Fibroblast of the aortic adventitia (primary cell): Measurements from ENCODE around the gene POLH. TPM values are rescaled to one million over a fixed set of nuclear protein-coding genes. Genes with fewer than 3 reads are reported as not detected.
"Not testable (repeated sequence)": the region's sequence is repeated elsewhere in the genome, so short reads cannot be mapped to it uniquely, and the experiment has no call there.

Source experiments
- DNase-seq: peaks from one replicate; pipeline ENCODE4 v3.0.0-alpha.2; 2010; ENCODE audit warnings: low read depth
- H3K4me3 ChIP-seq: 2 replicates; pipeline ENCODE4 v1.5.1; 2011; ENCODE audit warnings: low read depth, mild to moderate bottlenecking, control low read depth, low read length, moderate library complexity
- total RNA-seq: library from RNA; depleted of rRNA; stranded (reverse); fragments of >200 nt; gene quantifications from 2 replicates; pipeline ENCODE4 v1.2.3, GENCODE V29; 2012; ENCODE audit warnings: low replicate concordance
- TF ChIP-seq, protein P1 (sequence below): IDR thresholded peaks from 2 replicates; pipeline ENCODE4 v1.5.1; 2011; ENCODE audit warnings: mild to moderate bottlenecking, low read length, control low read depth, inconsistent platforms; ENCODE audit not compliant: insufficient read depth

Gene POLH
- total RNA-seq, 1 donor, result 30.6 TPM

DNA sequence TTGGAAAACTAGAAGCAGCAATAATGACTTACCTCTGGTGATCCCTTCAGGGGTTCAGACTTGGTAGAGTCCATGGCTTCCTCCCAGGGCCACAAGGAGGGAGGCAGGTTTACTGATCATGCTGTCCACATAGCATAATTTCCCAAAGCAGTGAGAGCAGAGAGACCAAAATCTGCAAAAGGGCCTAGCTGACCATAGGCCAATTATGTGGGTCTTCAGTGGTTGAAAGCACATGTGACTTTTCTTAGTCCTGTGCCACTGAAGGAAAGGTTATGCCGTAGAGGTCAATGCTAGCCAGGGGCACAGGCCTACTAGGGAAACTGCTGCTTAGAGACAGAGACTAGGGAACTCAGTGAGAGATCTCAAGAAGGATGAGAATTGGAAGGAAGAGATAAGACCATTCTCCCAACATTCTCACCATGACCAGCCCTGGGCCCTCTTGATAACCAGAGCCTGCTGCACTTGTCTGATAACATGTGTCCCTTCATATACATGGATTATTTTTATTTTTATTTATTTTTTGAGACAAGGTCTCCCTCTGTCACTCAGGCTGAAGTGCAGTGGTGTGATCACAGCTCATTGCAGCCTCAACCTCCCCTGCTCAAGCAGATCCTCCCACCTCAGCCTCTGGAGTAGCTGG, 55.1 kb downstream of the POLH start:
- DNase-seq, result no peak
- TF ChIP-seq, protein P1, sequence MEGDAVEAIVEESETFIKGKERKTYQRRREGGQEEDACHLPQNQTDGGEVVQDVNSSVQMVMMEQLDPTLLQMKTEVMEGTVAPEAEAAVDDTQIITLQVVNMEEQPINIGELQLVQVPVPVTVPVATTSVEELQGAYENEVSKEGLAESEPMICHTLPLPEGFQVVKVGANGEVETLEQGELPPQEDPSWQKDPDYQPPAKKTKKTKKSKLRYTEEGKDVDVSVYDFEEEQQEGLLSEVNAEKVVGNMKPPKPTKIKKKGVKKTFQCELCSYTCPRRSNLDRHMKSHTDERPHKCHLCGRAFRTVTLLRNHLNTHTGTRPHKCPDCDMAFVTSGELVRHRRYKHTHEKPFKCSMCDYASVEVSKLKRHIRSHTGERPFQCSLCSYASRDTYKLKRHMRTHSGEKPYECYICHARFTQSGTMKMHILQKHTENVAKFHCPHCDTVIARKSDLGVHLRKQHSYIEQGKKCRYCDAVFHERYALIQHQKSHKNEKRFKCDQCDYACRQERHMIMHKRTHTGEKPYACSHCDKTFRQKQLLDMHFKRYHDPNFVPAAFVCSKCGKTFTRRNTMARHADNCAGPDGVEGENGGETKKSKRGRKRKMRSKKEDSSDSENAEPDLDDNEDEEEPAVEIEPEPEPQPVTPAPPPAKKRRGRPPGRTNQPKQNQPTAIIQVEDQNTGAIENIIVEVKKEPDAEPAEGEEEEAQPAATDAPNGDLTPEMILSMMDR, result no peak
- no peak overlapping the region for H3K4me3 ChIP-seq

DNA sequence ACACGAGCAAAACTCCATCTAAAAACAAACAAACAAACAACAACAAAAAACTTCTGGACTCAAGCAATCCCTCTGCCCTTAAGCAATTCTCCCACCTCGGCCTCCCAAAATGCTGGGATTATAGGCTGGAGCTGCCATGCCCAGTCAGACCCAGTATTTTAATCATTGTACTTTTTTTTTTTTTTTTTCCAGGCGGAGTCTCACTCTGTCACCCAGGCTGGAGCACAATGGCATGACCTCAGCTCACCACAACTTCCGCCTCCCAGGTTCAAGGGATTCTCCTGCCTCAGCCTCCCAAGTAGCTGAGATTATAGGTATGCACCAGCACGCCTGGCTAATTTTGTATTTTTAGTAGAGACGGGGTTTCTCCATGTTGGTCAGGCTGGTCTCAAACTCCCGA, 57.0 kb downstream of the POLH start:
- DNase-seq, result not testable (repeated sequence)

DNA sequence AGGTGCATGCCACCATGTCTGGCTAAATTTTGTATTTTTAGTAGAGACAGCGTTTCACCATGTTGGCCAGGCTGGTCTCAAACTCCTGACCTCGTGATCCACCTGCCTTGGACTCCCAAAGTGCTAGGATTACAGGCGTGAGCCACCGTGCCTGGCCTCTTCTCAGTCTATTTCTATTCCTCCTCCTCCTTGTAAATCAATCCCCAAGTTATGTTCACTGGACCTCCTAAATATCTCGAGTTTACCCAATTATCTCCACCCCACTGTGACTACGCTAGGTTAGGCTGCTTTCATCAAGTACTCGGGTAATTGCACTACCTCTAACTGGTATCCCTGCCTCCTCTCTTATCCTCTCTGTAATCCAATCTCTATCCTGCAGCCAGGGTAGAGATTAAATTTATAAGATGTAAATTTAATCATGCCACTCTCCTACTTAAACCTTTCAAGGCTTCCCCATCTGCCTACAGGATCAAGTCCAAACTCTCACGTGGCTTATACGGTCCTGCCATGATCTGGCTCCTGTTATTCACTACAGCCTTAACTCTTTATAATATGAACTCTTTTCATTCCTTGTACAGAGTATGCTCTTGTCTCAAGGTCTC, 58.8 kb downstream of the POLH start:
- TF ChIP-seq, protein P1, result no peak
- no peak for DNase-seq
- no peak overlapping the region for H3K4me3 ChIP-seq

More for the DNA sequence above, 57.0 kb downstream of the POLH start:
- H3K4me3 ChIP-seq, result not testable (repeated sequence)

DNA sequence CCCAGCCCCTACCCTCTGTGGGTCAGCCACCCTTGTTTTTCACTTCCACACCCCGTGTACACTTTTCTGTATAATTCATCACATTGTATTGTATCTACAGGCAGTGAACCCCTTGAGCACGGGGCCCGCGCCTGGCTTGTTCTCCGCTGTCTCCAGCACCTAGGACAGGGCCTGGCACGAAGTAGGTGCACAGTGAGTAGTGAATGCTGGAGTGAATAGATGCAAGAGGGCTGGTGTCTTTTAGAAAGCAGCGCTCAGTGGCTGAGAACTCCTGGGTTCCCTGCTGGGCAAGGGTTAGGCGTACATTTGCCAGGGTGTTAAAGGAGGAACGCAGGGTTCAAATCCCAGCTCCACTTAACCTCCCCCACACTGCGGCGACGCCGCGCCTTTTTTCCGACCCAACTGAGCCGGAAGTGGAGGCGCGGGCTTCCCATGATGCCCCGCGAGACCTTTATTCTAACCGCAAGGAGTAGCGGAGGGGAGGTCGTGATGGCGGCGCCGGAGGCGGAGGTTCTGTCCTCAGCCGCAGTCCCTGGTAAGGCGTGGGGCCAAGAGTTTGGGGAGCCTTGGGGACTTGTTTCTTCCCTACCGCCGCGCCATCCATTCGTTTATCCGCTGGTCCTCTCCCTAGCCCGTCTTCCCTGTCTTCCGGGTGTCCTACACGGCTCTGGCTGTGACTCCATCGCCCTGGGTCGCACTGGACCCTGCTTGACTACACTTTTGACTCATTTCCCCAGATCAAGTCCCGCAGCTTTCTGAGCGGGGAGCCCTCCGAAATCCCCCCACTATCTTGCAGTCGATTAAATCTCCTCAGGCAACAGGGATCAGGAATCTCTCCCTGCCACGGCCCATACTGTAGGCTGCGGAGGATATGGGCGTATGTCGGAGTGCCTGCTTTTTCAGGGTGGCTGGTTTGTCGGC, 59.7 kb downstream of the POLH start, which contains the start of gene MAD2L1BP:
MAD2L1BP (plus strand) TSS at position 454 of the 921 bp plus-strand sequence; CDS start at position 490, 36 bp downstream.
- H3K4me3 ChIP-seq, result peak within 1 kb of the TSS; percentile 97
- DNase-seq, result peak; percentile 60
- TF ChIP-seq, protein P1, result no peak

DNA sequence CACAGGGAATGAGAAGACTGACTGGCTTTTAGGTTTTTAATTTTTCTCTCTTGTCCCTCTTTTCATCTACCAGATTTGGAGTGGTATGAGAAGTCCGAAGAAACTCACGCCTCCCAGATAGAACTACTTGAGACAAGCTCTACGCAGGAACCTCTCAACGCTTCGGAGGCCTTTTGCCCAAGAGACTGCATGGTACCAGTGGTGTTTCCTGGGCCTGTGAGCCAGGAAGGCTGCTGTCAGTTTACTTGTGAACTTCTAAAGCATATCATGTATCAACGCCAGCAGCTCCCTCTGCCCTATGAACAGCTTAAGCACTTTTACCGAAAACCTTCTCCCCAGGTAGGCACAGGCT, 60.3 kb downstream of the POLH start:
- TF ChIP-seq, protein P1, result no peak
- peak overlapping the region; percentile 97 for H3K4me3 ChIP-seq
- peak; percentile 27 for DNase-seq

DNA sequence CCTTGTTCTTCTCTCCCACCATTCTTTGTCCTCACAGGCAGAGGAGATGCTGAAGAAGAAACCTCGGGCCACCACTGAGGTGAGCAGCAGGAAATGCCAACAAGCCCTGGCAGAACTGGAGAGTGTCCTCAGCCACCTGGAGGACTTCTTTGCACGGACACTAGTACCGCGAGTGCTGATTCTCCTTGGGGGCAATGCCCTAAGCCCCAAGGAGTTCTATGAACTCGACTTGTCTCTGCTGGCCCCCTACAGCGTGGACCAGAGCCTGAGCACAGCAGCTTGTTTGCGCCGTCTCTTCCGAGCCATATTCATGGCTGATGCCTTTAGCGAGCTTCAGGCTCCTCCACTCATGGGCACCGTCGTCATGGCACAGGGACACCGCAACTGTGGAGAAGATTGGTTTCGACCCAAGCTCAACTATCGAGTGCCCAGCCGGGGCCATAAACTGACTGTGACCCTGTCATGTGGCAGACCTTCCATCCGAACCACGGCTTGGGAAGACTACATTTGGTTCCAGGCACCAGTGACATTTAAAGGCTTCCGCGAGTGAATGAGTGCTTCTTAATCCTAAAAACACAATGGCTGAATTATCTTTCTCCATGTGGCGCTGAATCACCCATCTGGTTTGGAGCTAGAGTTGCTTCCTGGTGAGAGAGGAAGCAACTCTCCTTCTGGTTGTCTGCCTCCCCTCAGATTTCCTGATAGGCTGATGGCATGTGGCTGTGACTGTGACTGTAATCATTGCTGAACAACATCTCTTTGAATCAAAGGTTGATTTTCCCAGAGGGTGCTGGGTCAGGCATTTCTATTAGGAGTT, 64.2 kb downstream of the POLH start:
- TF ChIP-seq, protein P1, result no peak
- DNase-seq, result no peak
- H3K4me3 ChIP-seq, result no peak overlapping the region
